NCI-H774 (cell line): Measurements from ENCODE around the gene TMEM88.
"Not testable (repeated sequence)": the region's sequence is repeated elsewhere in the genome, so short reads cannot be mapped to it uniquely, and the experiment has no call there.

Experiments
- DNase-seq: peaks from one replicate; lab custom pipeline; 2025; lab: John Stamatoyannopoulos, UW

The TMEM88 gene, protein sequence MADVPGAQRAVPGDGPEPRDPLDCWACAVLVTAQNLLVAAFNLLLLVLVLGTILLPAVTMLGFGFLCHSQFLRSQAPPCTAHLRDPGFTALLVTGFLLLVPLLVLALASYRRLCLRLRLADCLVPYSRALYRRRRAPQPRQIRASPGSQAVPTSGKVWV

DNA sequence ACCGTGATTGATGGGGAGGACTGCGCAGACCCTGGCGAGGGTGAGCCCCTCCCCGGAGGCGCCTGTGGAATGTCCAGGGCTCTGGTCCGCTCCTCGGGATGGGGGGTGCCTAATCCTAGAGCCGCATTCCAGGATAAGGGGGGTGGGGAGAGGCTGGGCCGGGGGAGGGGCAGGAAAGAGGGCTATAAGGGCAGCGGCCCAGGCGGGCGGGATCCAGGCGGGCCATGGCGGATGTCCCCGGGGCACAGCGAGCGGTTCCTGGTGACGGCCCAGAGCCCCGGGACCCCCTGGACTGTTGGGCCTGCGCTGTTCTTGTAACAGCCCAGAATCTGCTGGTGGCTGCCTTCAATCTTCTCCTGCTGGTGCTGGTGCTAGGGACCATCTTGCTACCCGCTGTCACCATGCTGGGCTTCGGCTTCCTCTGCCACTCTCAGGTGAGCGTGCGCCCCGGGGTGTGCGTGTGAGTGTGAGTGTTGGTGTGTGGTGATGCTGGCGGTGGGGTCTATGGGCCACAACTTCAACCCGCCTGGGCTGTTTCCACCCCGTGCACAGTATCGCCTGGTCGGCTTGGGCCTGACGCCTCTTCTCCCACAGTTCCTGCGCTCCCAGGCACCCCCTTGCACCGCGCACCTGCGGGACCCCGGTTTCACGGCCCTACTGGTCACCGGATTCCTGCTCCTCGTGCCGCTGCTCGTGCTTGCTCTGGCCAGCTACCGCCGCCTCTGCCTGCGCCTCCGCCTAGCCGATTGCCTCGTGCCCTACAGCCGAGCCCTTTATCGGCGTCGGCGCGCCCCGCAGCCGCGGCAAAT is at the start of gene TMEM88:
TMEM88 (plus strand) TSS at position 216 of the 809 bp plus-strand sequence; CDS start at position 225, 9 bp downstream.
- DNase-seq: no peak

- no peak for DNase-seq
Measured at GRCh38 chr17:7806587-7806986, 48.3 kb upstream of the TMEM88 start.

- DNase-seq: no peak
Measured at GRCh38 chr17:7807206-7807605, 47.7 kb upstream of the TMEM88 start.

GRCh38 chr17:7809086-7809790 is 45.6 kb upstream of the TMEM88 start:
- no peak for DNase-seq

DNA sequence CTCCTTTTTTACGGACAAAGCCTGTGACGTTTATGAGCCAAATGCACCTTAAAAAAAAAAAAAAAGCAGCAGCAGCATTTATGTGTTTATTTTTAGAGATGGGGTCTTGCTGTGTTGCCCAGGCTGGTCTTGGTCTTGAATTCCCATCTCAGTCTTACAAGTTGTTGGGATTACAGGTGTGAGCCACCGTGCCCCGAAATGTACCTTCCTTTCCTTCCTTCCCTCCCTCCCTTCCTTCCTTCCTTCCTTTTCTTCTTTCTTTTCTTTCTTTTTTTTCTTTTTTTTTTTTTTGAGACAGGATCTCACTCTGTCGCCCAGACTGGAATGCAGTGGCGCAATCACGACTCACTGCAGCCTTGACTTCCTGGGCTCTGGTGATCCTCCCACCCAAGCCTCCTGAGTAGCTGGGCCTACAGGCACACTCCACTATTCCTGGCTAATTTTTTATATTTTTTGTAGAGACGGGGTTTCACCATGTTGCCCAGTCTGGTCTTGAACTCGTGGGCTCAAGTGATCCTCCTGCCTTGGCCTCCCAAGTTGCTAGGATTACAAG is 45.0 kb upstream of the TMEM88 start:
- not testable (repeated sequence) for DNase-seq

DNA sequence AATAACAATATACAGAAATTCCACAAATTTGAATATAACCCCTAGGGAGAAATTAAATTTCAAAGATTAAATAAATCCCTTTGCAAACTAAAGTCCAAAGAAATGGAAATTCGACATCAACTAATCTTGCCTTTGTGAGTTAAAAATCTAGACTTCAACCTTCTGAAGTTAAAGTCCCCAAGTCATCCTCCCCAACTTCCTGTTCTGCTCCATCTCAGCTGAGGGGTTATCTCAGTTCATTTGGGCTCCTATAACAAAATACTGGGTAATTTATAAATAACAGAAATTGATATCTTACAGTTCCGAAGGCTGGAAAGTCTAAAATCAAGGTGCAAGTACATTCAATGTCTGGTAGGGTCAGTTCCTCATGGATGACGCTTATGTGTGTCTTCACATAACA is 43.6 kb upstream of the TMEM88 start:
- no peak for DNase-seq

- no peak for DNase-seq
Measured at GRCh38 chr17:7814969-7815368, 39.9 kb upstream of the TMEM88 start.

DNA sequence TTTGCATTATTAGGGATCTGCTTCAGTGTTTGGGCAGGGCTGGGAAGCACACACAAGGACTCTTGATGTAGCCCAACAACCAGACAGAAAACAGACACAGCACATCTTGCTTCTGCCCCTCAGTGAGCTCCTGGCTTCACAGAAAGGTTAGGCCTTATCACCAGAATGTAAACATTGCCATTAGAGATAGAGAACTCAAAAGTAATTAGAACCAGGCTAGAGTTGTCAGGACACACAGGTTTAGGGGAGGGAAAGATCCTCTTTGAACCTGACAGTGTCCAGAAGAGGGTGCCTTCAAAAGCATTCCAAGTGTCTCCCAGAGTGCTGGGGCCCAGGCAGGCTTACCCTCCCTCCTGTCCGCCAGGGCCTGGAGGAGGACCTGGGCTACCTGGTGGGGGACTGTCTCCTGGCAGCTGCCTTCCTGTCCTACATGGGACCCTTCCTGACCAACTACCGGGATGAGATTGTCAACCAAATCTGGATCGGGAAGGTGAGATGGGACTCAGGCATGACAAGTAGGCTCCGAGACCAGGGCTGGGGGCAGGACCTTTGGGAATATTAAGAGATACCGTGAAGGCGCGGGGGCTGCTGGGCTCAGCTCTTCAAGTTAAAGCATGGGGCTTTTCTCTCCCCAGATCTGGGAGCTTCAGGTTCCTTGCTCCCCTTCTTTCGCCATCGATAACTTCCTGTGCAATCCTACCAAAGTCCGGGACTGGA is 37.8 kb upstream of the TMEM88 start:
- no peak for DNase-seq

- DNase-seq: no peak
Measured at GRCh38 chr17:7817643-7817964, 37.3 kb upstream of the TMEM88 start.

DNA sequence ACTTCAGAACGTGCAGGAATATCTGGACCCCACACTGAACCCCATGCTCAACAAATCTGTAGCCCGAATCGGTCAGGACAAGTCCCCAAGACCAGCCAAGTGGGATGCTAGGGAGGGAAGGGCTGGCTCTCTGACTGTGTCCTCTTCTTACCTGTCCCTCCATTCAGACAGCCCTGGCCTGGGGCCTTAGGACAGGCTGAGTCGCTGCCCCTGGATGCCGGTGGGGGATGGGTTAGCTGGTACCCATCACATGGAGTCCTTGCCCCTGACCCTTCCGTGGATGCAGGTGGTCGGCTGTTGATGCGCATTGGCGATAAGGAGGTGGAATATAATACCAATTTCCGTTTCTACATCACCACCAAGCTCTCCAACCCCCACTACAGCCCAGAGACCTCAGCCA is 36.8 kb upstream of the TMEM88 start:
- no peak for DNase-seq

DNA sequence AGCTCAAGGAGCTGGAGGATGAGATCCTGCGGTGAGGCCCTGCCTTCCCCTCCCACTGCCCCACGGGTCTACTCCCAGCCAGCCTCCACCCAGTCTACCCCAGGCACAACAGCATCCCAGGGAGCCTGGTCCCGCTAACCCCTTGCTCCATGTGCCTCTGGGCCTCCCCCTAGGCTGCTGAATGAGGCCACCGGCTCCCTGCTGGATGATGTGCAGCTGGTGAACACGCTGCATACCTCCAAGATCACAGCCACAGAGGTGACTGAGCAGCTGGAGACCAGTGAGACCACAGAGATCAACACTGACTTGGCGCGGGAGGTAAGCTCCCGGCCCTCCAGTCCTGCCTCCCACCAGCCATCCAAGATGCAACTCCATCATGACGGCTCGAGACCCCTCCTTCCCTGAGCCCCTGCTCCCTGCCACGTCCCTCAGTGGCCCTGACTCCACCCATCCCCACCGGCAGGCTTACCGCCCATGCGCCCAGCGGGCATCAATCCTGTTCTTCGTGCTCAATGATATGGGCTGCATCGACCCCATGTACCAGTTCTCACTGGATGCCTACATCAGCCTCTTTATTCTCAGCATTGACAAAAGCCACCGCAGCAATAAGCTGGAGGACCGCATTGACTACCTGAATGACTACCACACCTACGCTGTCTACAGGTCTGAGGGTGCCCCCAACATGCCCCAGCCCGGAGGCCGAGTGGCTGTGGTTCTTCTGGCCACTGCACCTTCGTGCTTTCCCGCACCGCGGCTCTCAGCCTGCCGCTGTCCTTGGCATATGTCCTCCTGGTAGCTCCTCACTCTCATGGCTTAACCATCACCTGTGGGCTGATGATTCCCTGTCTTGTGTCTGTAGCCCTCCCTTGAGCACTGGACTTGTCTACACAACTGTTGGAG is 35.9 kb upstream of the TMEM88 start:
- no peak for DNase-seq

DNA sequence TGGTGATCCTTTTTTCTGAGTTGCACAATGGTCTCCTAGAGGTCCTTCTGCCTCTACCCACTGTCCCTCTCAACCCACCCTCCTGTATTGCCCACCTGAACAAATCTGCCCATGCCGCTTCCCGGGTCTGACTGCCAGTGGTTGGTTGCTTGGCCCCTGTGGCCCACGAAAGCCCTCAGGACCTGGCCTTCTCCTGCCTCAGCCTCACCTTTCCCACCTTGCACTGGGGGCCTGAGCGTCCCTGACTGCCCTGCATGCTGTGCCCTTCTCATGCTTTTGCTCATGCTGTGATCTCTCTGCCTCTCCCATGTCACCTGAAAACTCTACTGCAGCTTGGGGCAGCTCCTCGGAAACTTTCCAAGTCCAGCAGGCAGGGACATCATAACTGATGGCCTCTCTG is 34.6 kb upstream of the TMEM88 start:
- DNase-seq: no peak

- DNase-seq: no peak
Measured at GRCh38 chr17:7822126-7822525, 32.7 kb upstream of the TMEM88 start.

DNA sequence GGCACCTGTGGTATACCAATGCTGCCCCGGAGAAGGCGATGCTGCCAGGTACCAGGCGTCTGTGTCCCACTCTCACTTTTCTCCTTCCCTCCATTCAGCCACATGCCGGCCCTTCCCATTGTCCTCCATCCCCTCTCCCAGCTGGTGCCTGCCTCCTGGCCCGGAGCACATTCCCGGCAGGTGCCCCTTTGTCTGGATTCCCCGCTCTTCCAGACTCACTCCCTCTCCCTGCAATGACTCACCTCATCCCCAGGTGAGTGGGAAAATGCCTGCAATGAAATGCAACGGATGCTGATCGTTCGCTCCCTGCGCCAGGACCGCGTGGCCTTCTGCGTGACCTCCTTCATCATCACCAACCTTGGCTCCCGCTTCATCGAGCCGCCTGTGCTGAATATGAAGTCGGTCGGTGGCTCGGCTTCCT is 31.3 kb upstream of the TMEM88 start:
- no peak for DNase-seq

GRCh38 chr17:7824021-7824924 is 30.6 kb upstream of the TMEM88 start:
- no peak for DNase-seq

- DNase-seq: no peak
Measured at GRCh38 chr17:7825206-7825990, 29.5 kb upstream of the TMEM88 start.

DNA sequence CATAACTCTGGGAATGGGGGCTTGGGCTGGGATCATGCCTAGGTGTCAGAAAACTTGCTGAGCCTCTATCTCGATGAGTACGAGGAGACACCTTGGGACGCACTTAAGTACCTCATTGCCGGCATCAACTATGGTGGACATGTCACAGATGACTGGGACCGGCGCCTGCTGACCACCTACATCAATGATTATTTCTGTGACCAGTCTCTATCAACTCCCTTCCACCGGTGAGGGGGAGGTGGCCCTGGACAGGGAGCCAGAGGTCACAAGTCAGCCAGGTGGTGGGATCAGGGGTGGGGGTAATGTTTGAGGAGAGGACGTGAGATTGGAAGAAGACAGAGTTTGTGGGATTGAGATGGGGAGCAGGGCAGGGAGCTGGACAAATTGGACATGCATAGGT is 24.2 kb upstream of the TMEM88 start:
- no peak for DNase-seq

GRCh38 chr17:7831233-7831632 is 23.6 kb upstream of the TMEM88 start:
- DNase-seq: no peak

DNA sequence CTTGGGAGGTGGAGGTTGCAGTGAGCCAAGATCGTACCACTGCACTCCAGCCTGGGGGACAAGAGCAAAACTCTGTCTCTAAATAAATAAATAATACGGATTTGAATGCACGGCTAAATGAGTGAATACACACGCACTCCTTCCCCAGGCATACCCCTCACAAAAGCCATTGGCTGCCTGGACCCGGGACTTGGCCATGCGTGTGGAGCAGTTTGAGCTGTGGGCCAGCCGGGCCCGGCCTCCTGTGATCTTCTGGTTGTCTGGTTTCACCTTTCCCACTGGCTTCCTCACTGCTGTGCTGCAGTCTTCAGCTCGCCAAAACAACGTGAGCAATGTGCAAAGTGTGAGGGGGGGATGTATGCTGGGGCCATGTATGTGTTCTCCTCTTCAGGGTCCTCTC is 22.4 kb upstream of the TMEM88 start:
- no peak for DNase-seq
